ENCODE data around the gene PIGS.

The PIGS gene

GRCh38 chr17:28573521-28573920 lies 2.2 kb upstream of the PIGS start:
- H3K4me3 ChIP-seq (ENCODE audit: low read depth, low read length): no peak overlapping the region
- TF ChIP-seq CTCF (IDR thresholded peaks at IDR 0.05; ENCODE audit: borderline replicate concordance, insufficient read depth, low read depth, low read length): no peak

DNA sequence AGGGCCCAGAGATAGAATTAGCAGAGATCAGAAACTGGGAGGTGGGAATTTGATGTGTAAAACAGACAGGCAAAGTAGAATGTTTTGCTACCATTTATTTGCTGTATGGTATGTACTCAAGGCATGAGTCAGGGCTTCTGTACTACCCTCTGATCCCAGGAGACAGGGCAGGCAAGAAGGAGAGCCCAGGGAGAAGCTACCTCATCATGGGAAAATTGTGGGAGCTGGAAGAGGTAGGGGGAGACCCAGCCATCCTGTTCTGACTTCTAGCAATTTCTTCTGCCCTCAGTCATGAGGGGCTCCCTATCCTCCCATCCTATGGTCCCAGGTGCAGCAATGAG lies 1.7 kb upstream of the PIGS start:
- H3K4me3 ChIP-seq (ENCODE audit: low read depth, low read length): no peak overlapping the region
- no peak for TF ChIP-seq CTCF (IDR thresholded peaks at IDR 0.05; ENCODE audit: borderline replicate concordance, insufficient read depth, low read depth, low read length)

DNA sequence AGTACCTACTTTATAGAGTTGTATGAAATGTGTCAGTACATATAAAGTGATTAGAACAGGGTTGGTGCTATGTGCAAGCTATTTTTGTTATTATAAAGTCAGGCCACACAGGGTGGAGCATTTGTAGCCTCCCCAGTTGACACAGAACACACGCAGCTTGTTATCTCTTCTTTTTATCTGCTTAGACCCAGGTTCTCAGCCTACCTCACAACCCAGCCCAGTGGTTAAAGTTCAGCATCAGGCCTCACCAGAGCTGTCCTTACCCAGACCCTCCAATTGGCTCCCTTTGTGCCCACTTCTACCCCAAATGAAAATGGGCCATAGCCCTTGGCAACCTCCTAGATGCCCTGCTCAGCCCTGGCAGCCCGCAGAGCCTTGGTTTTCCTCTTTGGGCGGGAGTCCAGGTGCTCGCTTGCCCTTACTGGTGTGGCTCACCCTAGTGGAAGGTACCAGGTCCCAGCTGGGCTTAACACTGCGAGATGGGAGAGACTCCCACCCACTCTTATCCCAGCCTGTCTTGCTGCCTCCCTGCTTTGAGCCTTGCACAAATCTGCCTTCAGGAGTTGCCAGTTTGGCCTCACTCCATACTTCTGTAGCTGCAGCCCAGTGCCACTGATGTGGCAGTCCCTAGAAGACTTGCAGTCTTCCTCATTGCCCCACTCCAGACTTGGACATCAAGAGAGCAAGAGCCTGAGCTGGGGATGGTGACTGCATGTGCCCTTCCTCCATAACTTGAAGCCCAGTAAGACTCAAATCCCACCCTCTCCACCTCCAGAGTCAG lies 1.1 kb upstream of the PIGS start:
- no peak for TF ChIP-seq CTCF (IDR thresholded peaks at IDR 0.05; ENCODE audit: borderline replicate concordance, insufficient read depth, low read depth, low read length)
- no peak overlapping the region for H3K4me3 ChIP-seq (ENCODE audit: low read depth, low read length)

GRCh38 chr17:28570716-28571360 lies 486 bp downstream of the PIGS start:
- TF ChIP-seq CTCF (IDR thresholded peaks at IDR 0.05; ENCODE audit: borderline replicate concordance, insufficient read depth, low read depth, low read length): no peak
- H3K4me3 ChIP-seq (ENCODE audit: low read depth, low read length): peak overlapping the region; percentile 81

DNA sequence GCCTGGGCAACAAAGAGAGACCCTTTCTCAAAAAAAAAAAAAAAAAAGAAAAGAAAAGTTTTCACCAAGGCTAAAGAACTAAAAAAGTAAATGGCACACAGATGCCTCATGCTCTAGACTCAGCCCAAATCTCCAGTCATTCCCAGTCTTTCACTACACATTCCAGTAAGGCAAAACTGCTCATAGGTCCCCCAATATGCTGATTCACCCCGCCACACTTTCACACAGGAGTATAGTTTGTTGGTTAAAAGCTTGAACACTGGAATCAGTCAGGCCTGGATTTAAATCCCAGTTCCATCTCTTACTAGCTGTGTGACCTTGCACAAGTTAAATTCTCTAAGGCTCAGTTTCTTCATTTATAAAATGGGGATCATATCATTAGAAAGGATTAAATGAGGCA lies 1.9 kb downstream of the PIGS start:
- H3K4me3 ChIP-seq (ENCODE audit: low read depth, low read length): peak overlapping the region; percentile 81
- TF ChIP-seq CTCF (IDR thresholded peaks at IDR 0.05; ENCODE audit: borderline replicate concordance, insufficient read depth, low read depth, low read length): no peak

DNA sequence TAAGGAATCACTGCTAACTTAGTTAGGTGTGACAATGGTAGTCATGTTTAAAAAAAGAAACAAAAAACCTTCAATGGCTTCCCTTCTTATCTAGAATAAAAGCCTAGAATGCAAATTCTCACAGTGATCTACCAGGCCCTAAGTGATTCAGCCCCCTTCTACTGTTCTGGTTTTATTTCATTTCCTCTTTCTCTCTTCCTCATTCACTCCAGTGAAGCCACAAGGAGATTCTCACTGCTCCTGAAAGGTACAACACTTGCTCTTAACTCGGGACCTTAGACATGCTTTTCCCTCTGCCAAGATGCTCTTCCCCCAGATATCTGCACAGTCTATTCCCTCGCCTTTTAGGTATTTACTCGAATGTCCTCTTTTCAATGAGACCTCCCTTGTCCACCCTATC lies 3.7 kb downstream of the PIGS start:
- H3K4me3 ChIP-seq (ENCODE audit: low read depth, low read length): no peak overlapping the region
- TF ChIP-seq CTCF (IDR thresholded peaks at IDR 0.05; ENCODE audit: borderline replicate concordance, insufficient read depth, low read depth, low read length): no peak

- TF ChIP-seq CTCF (IDR thresholded peaks at IDR 0.05; ENCODE audit: borderline replicate concordance, insufficient read depth, low read depth, low read length): no peak
Measured at GRCh38 chr17:28563475-28563874, 7.8 kb downstream of the PIGS start.

More at GRCh38 chr17:28563475-28563874, 7.8 kb downstream of the PIGS start:
- H3K4me3 ChIP-seq (ENCODE audit: low read depth, low read length): no peak overlapping the region
